Naive thymus-derived CD8-positive, alpha-beta T cell (primary cell): ENCODE results near the gene ZNF648. TPM values are rescaled to one million over a fixed set of nuclear protein-coding genes. Genes with fewer than 3 reads are reported as not detected.
A peak's percentile ranks its signal among the peaks of the same experiment; 100 is the strongest.

Source experiments
- ATAC-seq, 2 donors: fragments of 150-1000 bp; cut with Tn5 transposase in 1 of 2; sonication (Bioruptor Pico), chemical (Tn5 transposase) in 1 of 2; 1 replicate in 1 of 2; 2 replicates in 1 of 2; pipeline ENCODE4 v1.10.0; 2021; ENCODE audit warnings: mild to moderate bottlenecking in 2 of 2, moderate library complexity in 2 of 2
- POLR2A ChIA-PET: fragments of 350-600 bp; sonication (Branson Sonifier 250); formaldehyde crosslinking; loops from one replicate; lab custom pipeline; 2021; ENCODE audit warnings: antibody characterized with exemption; lab: Charles Lee
- DNase-seq, 10 donors: peaks; one replicate each; pipeline versions ENCODE4 v3.0.0 to v3.0.0-alpha.2; 2020 to 2022
- H3K27ac Mint-ChIP-seq, 10 donors: one replicate each; pipeline ENCODE4 v1.8.0; 2020 to 2022; ENCODE audit warnings: mild to moderate bottlenecking in 10 of 10, mixed read lengths in 10 of 10, moderate library complexity in 4 of 10, inconsistent platforms in 1 of 10
- H3K27me3 Mint-ChIP-seq, 5 donors: one replicate each; pipeline ENCODE4 v1.8.0; 2021 to 2022; ENCODE audit warnings: mixed read lengths in 5 of 5
- H3K36me3 Mint-ChIP-seq, 3 donors: one replicate each; pipeline ENCODE4 v1.8.0; 2020 to 2022; ENCODE audit warnings: mixed read lengths in 3 of 3, mild to moderate bottlenecking in 2 of 3, inconsistent platforms in 1 of 3
- H3K4me1 Mint-ChIP-seq, 4 donors: one replicate each; pipeline ENCODE4 v1.8.0; 2021 to 2022; ENCODE audit warnings: mixed read lengths in 4 of 4
- H3K4me3 Mint-ChIP-seq, 10 donors: one replicate each; pipeline ENCODE4 v1.8.0; 2020 to 2022; ENCODE audit warnings: mild to moderate bottlenecking in 10 of 10, mixed read lengths in 10 of 10, moderate library complexity in 6 of 10, inconsistent platforms in 1 of 10
- H3K9me3 Mint-ChIP-seq, 9 donors: one replicate each; pipeline ENCODE4 v1.8.0; 2020 to 2022; ENCODE audit warnings: mixed read lengths in 9 of 9, mild to moderate bottlenecking in 3 of 9, inconsistent platforms in 1 of 9, moderate library complexity in 1 of 9
- polyA plus RNA-seq, 3 donors: library from polyadenylated mRNA; unstranded; fragments of 300-500 nt; fragmentation: Illumina TruSeq; gene quantifications; one replicate each; pipeline ENCODE4 v1.2.3, GENCODE V29; 2021
- total RNA-seq, 8 experiments: library from RNA in 2 of 8; stranded (reverse) in 2 of 8; gene quantifications; one replicate each; pipeline ENCODE4 v1.2.3 and lab custom pipeline; 2021 to 2026

Gene ZNF648
- total and polyA plus RNA-seq, 5 experiments from 2014 or later, result not detected

DNA sequence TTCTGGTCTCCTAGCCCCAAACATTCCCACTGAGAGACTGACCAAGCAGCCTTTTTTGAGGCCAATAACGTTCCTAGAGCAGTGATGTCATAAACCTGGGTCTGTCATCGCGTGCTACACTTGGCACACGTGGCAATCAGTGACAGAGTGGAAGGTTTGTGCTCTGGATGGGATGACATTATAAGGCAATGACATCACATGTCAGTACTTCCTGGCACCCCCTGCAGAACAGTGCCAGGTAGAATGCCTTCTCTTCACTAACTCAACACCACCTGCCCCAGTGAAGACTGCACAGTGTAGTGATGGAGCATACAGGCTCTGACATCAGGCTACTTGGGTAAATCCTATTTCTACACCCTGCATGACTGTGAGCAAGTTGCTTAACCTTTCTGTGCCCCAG lies 5.4 kb upstream of the ZNF648 start:
- H3K36me3 Mint-ChIP-seq, result no peaks in the 10 kb centered on the region
- peaks cover 0 to 9% (median 0%) of the 10 kb centered on the region in 9 donors for H3K9me3 Mint-ChIP-seq
- DNase-seq (no peak), ATAC-seq (no peak)
- H3K4me3 Mint-ChIP-seq, result no peak overlapping the region
- H3K4me1 Mint-ChIP-seq, result peaks cover 0 to 3% (median 0%) of the 10 kb centered on the region in 4 donors
- H3K27me3 Mint-ChIP-seq, result peaks cover 4 to 48% (median 39%) of the 10 kb centered on the region in 5 donors
- no peak overlapping the region for H3K27ac Mint-ChIP-seq
- POLR2A ChIA-PET, result no interaction called here

- peaks cover 16 to 65% (median 49%) of the 10 kb centered on the region in 5 donors for H3K27me3 Mint-ChIP-seq
- peaks cover 0 to 9% (median 0%) of the 10 kb centered on the region in 9 donors for H3K9me3 Mint-ChIP-seq
- ATAC-seq (no peak), DNase-seq (no peak)
- peaks cover 0 to 3% (median 0%) of the 10 kb centered on the region in 4 donors for H3K4me1 Mint-ChIP-seq
- POLR2A ChIA-PET, result no interaction called here
- no peak overlapping the region for H3K4me3 Mint-ChIP-seq
- H3K36me3 Mint-ChIP-seq, result no peaks in the 10 kb centered on the region
- H3K27ac Mint-ChIP-seq, result peak overlapping the region in 1 of 10 donors; percentile 36
These were observed 3.8 kb upstream of the ZNF648 start for GRCh38 chr1:182065126-182065845.

GRCh38 chr1:182064611-182065010 lies 3.1 kb upstream of the ZNF648 start:
- Mint-ChIP-seq H3K36me3 (no peaks in the 10 kb centered on the region), H3K27me3 (peaks cover 20 to 72% (median 52%) of the 10 kb centered on the region in 5 donors), H3K9me3 (peaks cover 0 to 9% (median 0%) of the 10 kb centered on the region in 9 donors), H3K4me1 (peaks cover 0 to 3% (median 0%) of the 10 kb centered on the region in 4 donors), H3K27ac (no peak overlapping the region), H3K4me3 (no peak overlapping the region)
- DNase-seq (no peak), ATAC-seq (no peak)
- POLR2A ChIA-PET, result no interaction called here

DNA sequence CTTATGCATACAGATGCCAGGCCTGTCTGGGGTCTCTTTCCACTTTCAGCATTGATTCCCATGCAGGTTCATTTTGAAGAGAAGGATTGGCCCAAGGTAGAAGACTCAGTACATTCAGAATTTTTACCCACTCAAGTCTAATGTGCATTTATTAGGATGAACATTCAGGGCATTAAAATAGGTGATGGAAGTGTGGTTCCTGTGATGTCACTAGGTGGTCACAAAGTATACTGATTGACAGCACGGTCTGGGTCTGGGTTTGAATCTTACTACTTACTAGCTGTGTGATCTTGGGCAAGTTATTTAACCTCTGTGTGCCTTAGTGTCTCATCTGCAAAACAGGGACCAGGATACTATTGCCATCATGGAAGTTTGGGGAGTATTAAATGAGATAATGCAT lies 711 bp upstream of the ZNF648 start:
- H3K27ac Mint-ChIP-seq, result no peak overlapping the region
- POLR2A ChIA-PET, result no interaction called here
- H3K9me3 Mint-ChIP-seq, result peaks cover 0 to 9% (median 0%) of the 10 kb centered on the region in 9 donors
- ATAC-seq (no peak), DNase-seq (no peak)
- H3K27me3 Mint-ChIP-seq, result peaks cover 25 to 74% (median 57%) of the 10 kb centered on the region in 5 donors
- H3K4me1 Mint-ChIP-seq, result peaks cover 0 to under 1% (median 0%) of the 10 kb centered on the region in 4 donors
- no peaks in the 10 kb centered on the region for H3K36me3 Mint-ChIP-seq
- no peak overlapping the region for H3K4me3 Mint-ChIP-seq

DNA sequence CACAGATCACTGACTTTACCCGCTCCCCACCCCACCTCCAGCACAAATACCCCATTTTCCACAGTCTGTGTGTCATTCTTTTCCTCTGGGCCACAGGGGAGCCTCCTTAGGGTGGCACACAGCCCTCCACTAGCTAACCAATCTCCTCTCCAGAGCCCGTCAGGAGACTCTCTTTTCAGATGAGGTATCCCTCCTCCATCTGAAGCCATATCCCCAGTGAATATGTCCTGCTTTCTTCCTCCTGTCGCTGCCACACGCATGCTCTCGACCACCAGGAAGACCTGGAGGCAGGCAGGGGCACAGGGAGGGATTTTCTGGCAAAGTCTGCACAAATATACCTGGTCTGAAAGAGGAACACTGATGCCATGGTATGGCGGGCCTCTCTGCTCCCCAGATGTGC lies 635 bp downstream of the ZNF648 start:
- ATAC-seq (no peak), DNase-seq (no peak)
- H3K27ac Mint-ChIP-seq, result no peak overlapping the region
- H3K36me3 Mint-ChIP-seq, result no peaks in the 10 kb centered on the region
- peaks cover 0 to 9% (median 0%) of the 10 kb centered on the region in 9 donors for H3K9me3 Mint-ChIP-seq
- POLR2A ChIA-PET, result no interaction called here
- no peak overlapping the region for H3K4me3 Mint-ChIP-seq
- peaks cover 27 to 82% (median 59%) of the 10 kb centered on the region in 5 donors for H3K27me3 Mint-ChIP-seq
- H3K4me1 Mint-ChIP-seq, result peaks cover 0 to 5% (median 2%) of the 10 kb centered on the region in 4 donors

- ATAC-seq (no peak), DNase-seq (no peak)
- Mint-ChIP-seq H3K36me3 (no peaks in the 10 kb centered on the region), H3K27ac (no peak overlapping the region), H3K4me3 (no peak overlapping the region), H3K4me1 (peaks cover 0 to 5% (median 2%) of the 10 kb centered on the region in 4 donors), H3K9me3 (peaks cover 0 to 9% (median 0%) of the 10 kb centered on the region in 9 donors), H3K27me3 (peaks cover 27 to 75% (median 55%) of the 10 kb centered on the region in 5 donors)
- POLR2A ChIA-PET, result no interaction called here
These were observed 1.6 kb downstream of the ZNF648 start for GRCh38 chr1:182059936-182060335.

GRCh38 chr1:182056601-182057366 lies 4.7 kb downstream of the ZNF648 start:
- Mint-ChIP-seq H3K27ac (no peak overlapping the region), H3K27me3 (peaks cover 25 to 58% (median 45%) of the 10 kb centered on the region in 5 donors), H3K9me3 (no peaks in the 10 kb centered on the region), H3K4me1 (peaks cover 0 to 5% (median 3%) of the 10 kb centered on the region in 4 donors), H3K4me3 (peak overlapping the region in 2 of 10 donors; percentile 27 to 48), H3K36me3 (no peaks in the 10 kb centered on the region)
- ATAC-seq, result no peak
- DNase-seq, result no peak
- POLR2A ChIA-PET, result no interaction called here

GRCh38 chr1:182054698-182055326 lies 6.7 kb downstream of the ZNF648 start:
- Mint-ChIP-seq H3K36me3 (no peaks in the 10 kb centered on the region), H3K27me3 (peaks cover 9 to 38% (median 33%) of the 10 kb centered on the region in 5 donors), H3K27ac (no peak overlapping the region), H3K4me1 (peaks cover 0 to 5% (median 3%) of the 10 kb centered on the region in 4 donors), H3K4me3 (no peak overlapping the region), H3K9me3 (no peaks in the 10 kb centered on the region)
- peak; percentile 51 to 57 for ATAC-seq
- DNase-seq, result peak; percentile 10 to 82 (median 52)
- POLR2A ChIA-PET, result no interaction called here

DNA sequence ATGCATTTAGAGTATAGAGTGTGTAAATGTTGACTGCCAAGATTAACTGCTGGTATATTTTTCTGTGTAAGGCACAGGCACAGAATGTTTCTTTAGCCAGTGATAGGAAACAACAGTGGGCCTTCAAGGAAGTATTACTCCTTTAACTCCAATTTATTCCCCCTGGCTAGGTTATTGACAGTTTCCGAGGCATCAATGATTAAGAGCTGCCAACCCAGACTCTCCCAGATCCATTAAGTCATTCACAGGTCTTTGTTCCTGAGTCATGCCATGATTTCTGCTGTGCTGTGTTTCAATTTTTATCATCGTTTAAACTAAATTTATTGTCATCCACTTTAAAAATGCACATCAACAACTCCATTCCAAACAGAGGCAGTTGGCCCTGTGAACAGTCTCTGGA lies 9.2 kb downstream of the ZNF648 start:
- DNase-seq (no peak), ATAC-seq (no peak)
- peaks cover 4 to 16% (median 12%) of the 10 kb centered on the region in 5 donors for H3K27me3 Mint-ChIP-seq
- no peak overlapping the region for H3K4me3 Mint-ChIP-seq
- H3K9me3 Mint-ChIP-seq, result no peaks in the 10 kb centered on the region
- no peaks in the 10 kb centered on the region for H3K36me3 Mint-ChIP-seq
- H3K4me1 Mint-ChIP-seq, result peaks cover 0 to 7% (median 5%) of the 10 kb centered on the region in 4 donors
- POLR2A ChIA-PET, result no interaction called here
- no peak overlapping the region for H3K27ac Mint-ChIP-seq

DNA sequence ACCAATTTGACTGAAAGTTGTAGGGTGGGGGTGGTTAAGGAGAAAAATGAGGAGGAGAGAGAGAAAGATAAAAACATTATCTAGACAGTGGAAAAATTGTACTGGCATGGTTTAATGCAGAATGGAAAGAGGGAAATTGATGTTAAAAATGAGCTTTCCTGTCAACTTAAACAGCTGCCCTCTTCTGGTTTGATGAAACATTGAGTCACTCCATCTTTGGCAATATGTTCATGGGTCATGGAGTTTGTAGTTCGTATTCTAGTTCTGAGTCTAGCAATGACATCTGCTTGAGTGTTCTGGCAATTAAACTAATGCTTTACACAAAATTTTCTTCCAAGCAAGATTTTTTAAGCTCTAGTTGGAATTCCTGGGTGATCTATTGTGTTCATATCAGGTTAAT lies 9.6 kb downstream of the ZNF648 start:
- DNase-seq (no peak), ATAC-seq (no peak)
- POLR2A ChIA-PET, result no interaction called here
- H3K27me3 Mint-ChIP-seq, result peaks cover 4 to 14% (median 10%) of the 10 kb centered on the region in 5 donors
- H3K27ac Mint-ChIP-seq, result no peak overlapping the region
- peaks cover under 1 to 6% (median 5%) of the 10 kb centered on the region in 4 donors for H3K4me1 Mint-ChIP-seq
- H3K36me3 Mint-ChIP-seq, result peaks cover 0 to under 1% (median 0%) of the 10 kb centered on the region in 3 donors
- no peak overlapping the region for H3K4me3 Mint-ChIP-seq
- H3K9me3 Mint-ChIP-seq, result peaks cover 0 to under 1% (median 0%) of the 10 kb centered on the region in 9 donors

DNA sequence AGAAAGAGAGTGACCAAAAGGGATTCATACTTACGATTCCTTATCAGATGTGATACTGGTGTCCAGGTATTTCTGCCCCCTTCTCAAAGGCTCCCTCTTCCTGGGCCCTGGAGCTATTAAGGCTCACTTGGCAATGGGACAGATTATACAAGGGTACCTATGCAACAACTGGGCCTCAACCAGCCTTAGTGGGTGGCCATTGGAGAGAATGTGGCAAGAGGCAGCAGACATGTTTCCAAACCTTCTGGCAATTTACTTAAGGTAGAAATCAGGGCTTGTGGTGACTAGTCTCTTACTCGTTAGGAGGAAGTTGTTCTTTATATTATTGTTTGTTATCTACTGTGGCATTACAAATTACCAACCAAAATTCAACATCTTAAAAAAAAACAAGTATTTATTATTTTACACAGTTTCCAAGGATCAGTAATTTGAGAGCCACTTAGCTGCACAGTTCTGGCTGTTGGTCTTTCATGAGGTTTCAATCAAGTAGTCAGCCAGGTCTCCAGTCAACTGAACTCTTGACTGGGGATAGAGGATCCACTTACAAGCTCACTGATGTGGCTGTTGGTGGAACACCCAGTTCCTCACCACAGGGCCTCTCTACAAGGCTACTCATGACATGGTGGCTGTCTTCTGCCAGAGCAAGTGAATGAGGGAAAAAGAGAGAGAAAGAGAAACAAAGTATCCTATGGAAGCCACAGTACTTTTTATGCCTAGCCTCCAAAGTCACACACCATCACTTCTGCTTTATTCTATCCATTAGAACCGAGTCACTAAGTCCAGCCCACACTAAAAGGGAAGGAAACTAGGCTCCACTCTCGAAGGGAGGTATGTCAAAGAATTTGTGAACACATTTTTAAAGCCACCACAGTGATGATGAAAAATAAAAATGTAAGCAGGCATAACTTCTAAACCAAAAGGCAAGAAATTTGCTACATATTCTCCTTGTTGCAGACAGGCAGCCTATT lies 10.7 kb downstream of the ZNF648 start:
- peaks cover 0 to 12% (median 3%) of the 10 kb centered on the region in 9 donors for H3K9me3 Mint-ChIP-seq
- peaks cover 0 to 6% (median under 1%) of the 10 kb centered on the region in 5 donors for H3K27me3 Mint-ChIP-seq
- H3K27ac Mint-ChIP-seq, result no peak overlapping the region
- H3K36me3 Mint-ChIP-seq, result peaks cover 0 to 5% (median 0%) of the 10 kb centered on the region in 3 donors
- ATAC-seq, result no peak
- DNase-seq, result no peak
- no peak overlapping the region for H3K4me3 Mint-ChIP-seq
- POLR2A ChIA-PET, result no interaction called here
- H3K4me1 Mint-ChIP-seq, result peaks cover 4 to 11% (median 6%) of the 10 kb centered on the region in 4 donors
